Uterus (tissue), 4 donors: ENCODE results near the gene TCAP. TPM values are rescaled to one million over a fixed set of nuclear protein-coding genes. Genes with fewer than 3 reads are reported as not detected.
A peak's percentile ranks its signal among the peaks of the same experiment; 100 is the strongest.

ENCODE experiments used
- DNase-seq, 2 donors: peaks; one replicate each; pipeline ENCODE4 v3.0.0-alpha.2; 2019 to 2020
- H3K27ac ChIP-seq, 2 donors: fragments of 200-600 bp; sonication (generic); 1 replicate in 1 of 2; 2 replicates in 1 of 2; pipeline ENCODE4 v1.5.1; 2016 to 2018
- H3K27me3 ChIP-seq, 2 donors: fragments of 200-600 bp; sonication (generic); one replicate each; pipeline ENCODE4 v1.5.1; 2018 to 2019; ENCODE audit warnings: control low read depth in 1 of 2
- H3K36me3 ChIP-seq, 2 donors: fragments of 200-600 bp; sonication (generic); one replicate each; pipeline ENCODE4 v1.5.1; 2019; ENCODE audit warnings: control low read depth in 1 of 2
- H3K4me1 ChIP-seq, 2 donors: fragments of 200-600 bp; sonication (generic); one replicate each; pipeline ENCODE4 v1.5.1; 2018 to 2019; ENCODE audit warnings: control low read depth in 1 of 2
- H3K4me3 ChIP-seq, 2 donors: fragments of 200-600 bp; sonication (generic); 1 replicate in 1 of 2; 2 replicates in 1 of 2; pipeline ENCODE4 v1.5.1; 2018 to 2019; ENCODE audit warnings: mild to moderate bottlenecking in 1 of 2
- H3K9me3 ChIP-seq, 2 donors: fragments of 200-600 bp; sonication (generic); one replicate each; pipeline ENCODE4 v1.5.1; 2019; ENCODE audit warnings: control low read depth in 1 of 2
- POLR2A ChIP-seq, 2 donors: fragments of 450-650 bp; IDR thresholded peaks; one replicate each; pipeline ENCODE4 v1.6.1; 2016; ENCODE audit warnings: antibody characterized with exemption in 2 of 2, mild to moderate bottlenecking in 1 of 2, moderate library complexity in 1 of 2
- intact Hi-C: fragments of 100-400 bp; cut with DNase I; formaldehyde crosslinking; loops from one replicate; pipeline ENCODE4 v1.15.1; 2023; ENCODE audit warnings: low total_unique reads
- total RNA-seq, 4 donors: library from RNA; depleted of rRNA in 3 of 4; stranded (reverse); fragments of >200 nt in 3 of 4; gene quantifications; one replicate each; pipeline versions ENCODE4 v1.1.0 to v1.2.4, GENCODE V29; 2014 to 2023
- TF ChIP-seq, protein P1 (sequence below), 4 experiments: fragments of 200-600 bp in 2 of 4; fragments of 450-650 bp in 2 of 4; sonication (generic) in 2 of 4; IDR thresholded peaks; one replicate each; pipeline ENCODE4 v1.5.1; 2016 to 2019; ENCODE audit warnings: antibody characterized with exemption in 4 of 4, mild to moderate bottlenecking in 2 of 4, moderate library complexity in 1 of 4
- donor health status: DM: yes; HTN: yes; CAD: no.

The TCAP gene
- total RNA-seq, 4 donors from 2014 or later: 0.28 to 2.2 TPM; not detected in 2

DNA sequence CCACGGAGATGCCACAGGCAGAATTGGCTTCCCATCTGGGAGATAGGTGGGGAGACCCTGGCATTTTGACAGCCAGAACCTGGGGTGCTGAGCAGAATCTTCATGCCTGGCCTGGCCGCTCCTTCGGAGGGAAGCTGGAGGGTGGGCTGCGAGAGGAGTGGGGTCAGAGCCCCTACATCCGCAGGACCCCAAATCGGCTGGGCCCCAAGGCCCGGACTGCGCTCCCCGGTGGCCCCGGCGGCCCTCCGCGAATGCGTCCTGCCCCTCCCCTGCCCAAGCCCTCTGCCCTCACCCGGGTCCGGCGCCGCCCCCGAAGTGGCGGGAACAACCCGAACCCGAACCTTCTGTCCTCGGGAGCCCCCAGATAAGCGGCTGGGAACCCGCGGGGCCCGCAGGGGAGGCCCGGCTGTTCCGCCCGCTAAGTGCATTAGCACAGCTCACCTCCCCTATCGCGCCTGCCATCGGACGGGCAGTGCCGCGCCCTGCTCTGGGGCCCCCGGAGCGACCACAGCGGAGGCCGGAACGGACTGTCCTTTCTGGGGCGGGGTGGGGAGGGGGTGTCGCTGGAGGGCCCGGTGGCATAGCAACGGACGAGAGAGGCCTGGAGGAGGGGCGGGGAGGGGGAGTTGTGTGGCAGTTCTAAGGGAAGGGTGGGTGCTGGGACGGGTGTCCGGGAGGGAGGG, 2.3 kb downstream of the TCAP start:
- peaks cover 0 to 19% of the 10 kb centered on the region in 2 donors for H3K4me1 ChIP-seq
- H3K9me3 ChIP-seq: no peaks in the 10 kb centered on the region
- H3K27ac ChIP-seq: peak overlapping the region in 1 of 2 donors; percentile 58
- no peaks in the 10 kb centered on the region for H3K36me3 ChIP-seq
- DNase-seq: no peak
- H3K4me3 ChIP-seq: no peak overlapping the region
- intact Hi-C loops: no loop called here
- peaks cover 25 to 34% of the 10 kb centered on the region in 2 donors for H3K27me3 ChIP-seq
- TF ChIP-seq, protein P1, sequence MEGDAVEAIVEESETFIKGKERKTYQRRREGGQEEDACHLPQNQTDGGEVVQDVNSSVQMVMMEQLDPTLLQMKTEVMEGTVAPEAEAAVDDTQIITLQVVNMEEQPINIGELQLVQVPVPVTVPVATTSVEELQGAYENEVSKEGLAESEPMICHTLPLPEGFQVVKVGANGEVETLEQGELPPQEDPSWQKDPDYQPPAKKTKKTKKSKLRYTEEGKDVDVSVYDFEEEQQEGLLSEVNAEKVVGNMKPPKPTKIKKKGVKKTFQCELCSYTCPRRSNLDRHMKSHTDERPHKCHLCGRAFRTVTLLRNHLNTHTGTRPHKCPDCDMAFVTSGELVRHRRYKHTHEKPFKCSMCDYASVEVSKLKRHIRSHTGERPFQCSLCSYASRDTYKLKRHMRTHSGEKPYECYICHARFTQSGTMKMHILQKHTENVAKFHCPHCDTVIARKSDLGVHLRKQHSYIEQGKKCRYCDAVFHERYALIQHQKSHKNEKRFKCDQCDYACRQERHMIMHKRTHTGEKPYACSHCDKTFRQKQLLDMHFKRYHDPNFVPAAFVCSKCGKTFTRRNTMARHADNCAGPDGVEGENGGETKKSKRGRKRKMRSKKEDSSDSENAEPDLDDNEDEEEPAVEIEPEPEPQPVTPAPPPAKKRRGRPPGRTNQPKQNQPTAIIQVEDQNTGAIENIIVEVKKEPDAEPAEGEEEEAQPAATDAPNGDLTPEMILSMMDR (IDR thresholded peaks at IDR 0.05): no peak

DNA sequence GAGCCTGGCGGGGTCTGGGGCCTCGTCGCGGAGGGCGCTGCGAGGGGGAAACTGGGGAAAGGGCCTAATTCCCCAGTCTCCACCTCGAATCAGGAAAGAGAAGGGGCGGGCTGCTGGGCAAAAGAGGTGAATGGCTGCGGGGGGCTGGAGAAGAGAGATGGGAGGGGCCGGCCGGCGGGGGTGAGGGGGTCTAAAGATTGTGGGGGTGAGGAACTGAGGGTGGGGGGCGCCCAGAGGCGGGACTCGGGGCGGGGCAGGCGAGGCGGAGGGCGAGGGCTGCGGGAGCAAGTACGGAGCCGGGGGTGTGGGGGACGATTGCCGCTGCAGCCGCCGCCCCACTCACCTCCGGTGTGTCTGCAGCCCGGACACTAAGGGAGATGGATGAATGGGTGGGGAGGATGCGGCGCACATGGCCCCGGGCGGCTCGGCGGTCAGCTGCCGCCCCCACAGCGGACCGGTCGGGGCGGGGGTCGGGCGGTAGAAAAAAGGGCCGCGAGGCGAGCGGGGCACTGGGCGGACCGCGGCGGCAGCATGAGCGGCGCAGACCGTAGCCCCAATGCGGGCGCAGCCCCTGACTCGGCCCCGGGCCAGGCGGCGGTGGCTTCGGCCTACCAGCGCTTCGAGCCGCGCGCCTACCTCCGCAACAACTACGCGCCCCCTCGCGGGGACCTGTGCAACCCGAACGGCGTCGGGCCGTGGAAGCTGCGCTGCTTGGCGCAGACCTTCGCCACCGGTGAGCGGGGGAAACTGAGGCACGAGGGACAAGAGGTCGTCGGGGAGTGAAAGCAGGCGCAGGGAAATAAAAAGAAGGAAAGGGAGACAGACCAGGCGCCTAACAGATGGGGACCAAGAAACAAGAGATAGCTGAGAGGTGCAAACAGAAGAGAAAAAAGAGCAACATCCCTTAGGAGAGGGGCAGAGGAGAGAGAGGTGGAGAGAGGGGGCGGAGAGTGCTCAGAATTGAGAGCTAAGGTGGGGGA, 3.1 kb downstream of the TCAP start, which contains the start of gene PNMT:
TSS of gene PNMT (plus strand) at position 509 of the 980 bp plus-strand sequence. CDS start at position 532, 23 bp downstream.
- Histone ChIP-seq H3K4me3 (peak within 1 kb of the TSS in 1 of 2 donors; percentile 28), H3K27ac (peak within 1 kb of the TSS in 1 of 2 donors; percentile 58)
- intact Hi-C loops: no loop called here

DNA sequence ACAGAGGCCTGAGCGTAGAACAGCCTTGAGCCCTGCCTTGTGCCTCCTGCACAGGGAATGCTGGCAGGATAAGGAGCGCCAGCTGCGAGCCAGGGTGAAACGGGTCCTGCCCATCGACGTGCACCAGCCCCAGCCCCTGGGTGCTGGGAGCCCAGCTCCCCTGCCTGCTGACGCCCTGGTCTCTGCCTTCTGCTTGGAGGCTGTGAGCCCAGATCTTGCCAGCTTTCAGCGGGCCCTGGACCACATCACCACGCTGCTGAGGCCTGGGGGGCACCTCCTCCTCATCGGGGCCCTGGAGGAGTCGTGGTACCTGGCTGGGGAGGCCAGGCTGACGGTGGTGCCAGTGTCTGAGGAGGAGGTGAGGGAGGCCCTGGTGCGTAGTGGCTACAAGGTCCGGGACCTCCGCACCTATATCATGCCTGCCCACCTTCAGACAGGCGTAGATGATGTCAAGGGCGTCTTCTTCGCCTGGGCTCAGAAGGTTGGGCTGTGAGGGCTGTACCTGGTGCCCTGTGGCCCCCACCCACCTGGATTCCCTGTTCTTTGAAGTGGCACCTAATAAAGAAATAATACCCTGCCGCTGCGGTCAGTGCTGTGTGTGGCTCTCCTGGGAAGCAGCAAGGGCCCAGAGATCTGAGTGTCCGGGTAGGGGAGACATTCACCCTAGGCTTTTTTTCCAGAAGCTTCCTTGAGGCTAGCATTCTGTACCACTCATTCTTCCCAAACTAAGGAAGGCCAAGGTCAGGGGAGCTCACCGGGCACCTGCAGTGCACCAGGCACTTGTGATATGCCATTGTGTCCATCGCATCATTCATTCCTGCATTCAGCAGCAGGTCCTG, 5.0 kb downstream of the TCAP start:
- H3K27me3 ChIP-seq: peaks cover 25 to 34% of the 10 kb centered on the region in 2 donors
- H3K9me3 ChIP-seq: no peaks in the 10 kb centered on the region
- no peak overlapping the region for H3K27ac ChIP-seq
- peaks cover 0 to 19% of the 10 kb centered on the region in 2 donors for H3K4me1 ChIP-seq
- DNase-seq: no peak
- no peak for TF ChIP-seq POLR2A (IDR thresholded peaks at IDR 0.05)
- TF ChIP-seq, protein P1 (IDR thresholded peaks at IDR 0.05): no peak
- no peaks in the 10 kb centered on the region for H3K36me3 ChIP-seq
- intact Hi-C loops: no loop called here
- no peak overlapping the region for H3K4me3 ChIP-seq

More for the DNA sequence above, 3.1 kb downstream of the TCAP start, which contains the start of gene PNMT:
- no peaks in the 10 kb centered on the region for H3K9me3 ChIP-seq
- H3K36me3 ChIP-seq: no peaks in the 10 kb centered on the region
- H3K4me1 ChIP-seq: peaks cover 0 to 19% of the 10 kb centered on the region in 2 donors
- peak in 1 of 2 donors; percentile 57 for DNase-seq
- TF ChIP-seq, protein P1 (IDR thresholded peaks at IDR 0.05): peak; percentile 43 to 70 (median 67)
- TF ChIP-seq POLR2A (IDR thresholded peaks at IDR 0.05): peak in 1 of 2 donors; percentile 16
- peaks cover 25 to 34% of the 10 kb centered on the region in 2 donors for H3K27me3 ChIP-seq

DNA sequence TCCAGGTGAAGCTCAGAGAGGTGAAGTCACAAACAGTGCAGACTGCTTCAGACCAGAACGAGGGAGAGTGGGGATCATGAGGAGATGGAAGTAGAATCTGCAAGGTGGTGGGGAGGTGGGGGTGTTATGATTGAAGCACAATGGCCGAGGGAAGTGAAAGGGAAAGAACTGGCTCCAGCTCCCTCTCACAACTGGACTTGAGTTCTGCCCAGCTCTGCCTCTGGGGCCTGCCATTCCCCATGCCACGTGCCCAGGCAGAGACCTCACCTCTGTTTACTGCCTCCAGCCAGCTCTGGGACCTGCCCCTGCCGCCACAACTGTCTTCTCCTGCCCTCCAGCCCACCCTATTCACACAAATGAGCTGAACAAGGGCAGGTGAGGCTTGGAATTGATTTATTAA, 5.6 kb downstream of the TCAP start:
- Histone ChIP-seq H3K4me3 (no peak overlapping the region), H3K9me3 (no peaks in the 10 kb centered on the region), H3K4me1 (peaks cover 0 to 19% of the 10 kb centered on the region in 2 donors), H3K27me3 (peaks cover 25 to 34% of the 10 kb centered on the region in 2 donors), H3K36me3 (no peaks in the 10 kb centered on the region), H3K27ac (no peak overlapping the region)
- intact Hi-C loops: no loop called here
- TF ChIP-seq, protein P1 (IDR thresholded peaks at IDR 0.05): no peak
- TF ChIP-seq POLR2A (IDR thresholded peaks at IDR 0.05): no peak
- no peak for DNase-seq
